Measurements from ENCODE around the gene SMIM1. TPM values are rescaled to one million over a fixed set of nuclear protein-coding genes. Genes with fewer than 3 reads are reported as not detected.

The SMIM1 gene
- total RNA-seq, 4 donors from 2014 or later: 1.5 to 5.3 TPM; not detected in 2

GRCh38 chr1:3814771-3815561, 42.4 kb downstream of the SMIM1 start:
- Histone ChIP-seq H3K27ac (no peak overlapping the region), H3K9me3 (no peaks in the 10 kb centered on the region), H3K4me3 (no peak overlapping the region), H3K4me1 (no peaks in the 10 kb centered on the region), H3K27me3 (no peaks in the 10 kb centered on the region), H3K36me3 (peaks cover 0 to 63% (median 6%) of the 10 kb centered on the region in 3 donors)
- intact Hi-C loops (cut with DNase I): no loop called here
- 87 to 94% methylated on average over 19 to 22 of the region's 42 CpGs for WGBS, 2 donors
- DNase-seq: no peak
- TF ChIP-seq POLR2A (IDR thresholded peaks at IDR 0.05): no peak
- TF ChIP-seq, protein P1, sequence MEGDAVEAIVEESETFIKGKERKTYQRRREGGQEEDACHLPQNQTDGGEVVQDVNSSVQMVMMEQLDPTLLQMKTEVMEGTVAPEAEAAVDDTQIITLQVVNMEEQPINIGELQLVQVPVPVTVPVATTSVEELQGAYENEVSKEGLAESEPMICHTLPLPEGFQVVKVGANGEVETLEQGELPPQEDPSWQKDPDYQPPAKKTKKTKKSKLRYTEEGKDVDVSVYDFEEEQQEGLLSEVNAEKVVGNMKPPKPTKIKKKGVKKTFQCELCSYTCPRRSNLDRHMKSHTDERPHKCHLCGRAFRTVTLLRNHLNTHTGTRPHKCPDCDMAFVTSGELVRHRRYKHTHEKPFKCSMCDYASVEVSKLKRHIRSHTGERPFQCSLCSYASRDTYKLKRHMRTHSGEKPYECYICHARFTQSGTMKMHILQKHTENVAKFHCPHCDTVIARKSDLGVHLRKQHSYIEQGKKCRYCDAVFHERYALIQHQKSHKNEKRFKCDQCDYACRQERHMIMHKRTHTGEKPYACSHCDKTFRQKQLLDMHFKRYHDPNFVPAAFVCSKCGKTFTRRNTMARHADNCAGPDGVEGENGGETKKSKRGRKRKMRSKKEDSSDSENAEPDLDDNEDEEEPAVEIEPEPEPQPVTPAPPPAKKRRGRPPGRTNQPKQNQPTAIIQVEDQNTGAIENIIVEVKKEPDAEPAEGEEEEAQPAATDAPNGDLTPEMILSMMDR (IDR thresholded peaks at IDR 0.05): no peak

- Histone ChIP-seq H3K4me3 (no peak overlapping the region), H3K9me3 (no peaks in the 10 kb centered on the region), H3K36me3 (peaks cover 6 to 79% (median 14%) of the 10 kb centered on the region in 3 donors), H3K27ac (no peak overlapping the region), H3K4me1 (no peaks in the 10 kb centered on the region), H3K27me3 (no peaks in the 10 kb centered on the region)
- WGBS, 2 donors: 85 to 86% methylated on average over 15 to 31 of the region's 38 CpGs
- intact Hi-C loops (cut with DNase I): no loop called here
- DNase-seq: no peak
- TF ChIP-seq POLR2A (IDR thresholded peaks at IDR 0.05): no peak
- TF ChIP-seq, protein P1 (IDR thresholded peaks at IDR 0.05): no peak
Measured at GRCh38 chr1:3816331-3817137, 44.0 kb downstream of the SMIM1 start.

- 93 to 95% methylated on average over 9 to 13 of the region's 17 CpGs for WGBS, 2 donors
- DNase-seq: no peak
- H3K36me3 ChIP-seq: peaks cover 6 to 86% (median 21%) of the 10 kb centered on the region in 3 donors
- intact Hi-C loops (cut with DNase I): no loop called here
- no peak overlapping the region for H3K27ac ChIP-seq
- no peaks in the 10 kb centered on the region for H3K4me1 ChIP-seq
- TF ChIP-seq POLR2A (IDR thresholded peaks at IDR 0.05): no peak
- TF ChIP-seq, protein P1 (IDR thresholded peaks at IDR 0.05): no peak
- H3K4me3 ChIP-seq: no peak overlapping the region
- H3K27me3 ChIP-seq: no peaks in the 10 kb centered on the region
- H3K9me3 ChIP-seq: no peaks in the 10 kb centered on the region
Measured at GRCh38 chr1:3817138-3817740, 44.7 kb downstream of the SMIM1 start.

- WGBS, 2 donors: 87 to 90% methylated on average over 13 to 15 of the region's 28 CpGs
- intact Hi-C loops (cut with DNase I): no loop called here
- Histone ChIP-seq H3K27me3 (no peaks in the 10 kb centered on the region), H3K36me3 (peaks cover 6 to 93% (median 22%) of the 10 kb centered on the region in 3 donors), H3K27ac (no peak overlapping the region), H3K4me1 (no peaks in the 10 kb centered on the region), H3K4me3 (no peak overlapping the region), H3K9me3 (no peaks in the 10 kb centered on the region)
- no peak for DNase-seq
- TF ChIP-seq, protein P1 (IDR thresholded peaks at IDR 0.05): no peak
- no peak for TF ChIP-seq POLR2A (IDR thresholded peaks at IDR 0.05)
Measured at GRCh38 chr1:3817821-3818597, 45.5 kb downstream of the SMIM1 start.
